ENCODE data around the gene ACTA2. TPM values are rescaled to one million over a fixed set of nuclear protein-coding genes. Genes with fewer than 3 reads are reported as not detected.

Gene ACTA2
- total RNA-seq, 2 donors from 2014 or later = 4,350 to 6,560 TPM

Other genes with a start within 250 kb of the ACTA2 start
- not detected for gene LIPK, start 246.5 kb downstream of the ACTA2 start, total RNA-seq
- gene LIPN, start 192.8 kb downstream of the ACTA2 start, total RNA-seq = under 1 TPM in 1 of 2 donors, not detected in 1; 0.32 TPM
- not detected for gene LIPM, start 150.0 kb downstream of the ACTA2 start, total RNA-seq
- gene ANKRD22, start 100.9 kb downstream of the ACTA2 start, total RNA-seq = under 1 TPM; 0.28 to 0.33 TPM
- 1 to 10 TPM; 4.4 to 6.0 TPM for gene STAMBPL1, start 72.5 kb downstream of the ACTA2 start, total RNA-seq
- 10 to 100 TPM; 30.7 to 40.7 TPM for gene FAS, start 38.0 kb upstream of the ACTA2 start, total RNA-seq